ENCODE results near the gene PDE8A. TPM values are rescaled to one million over a fixed set of nuclear protein-coding genes. Genes with fewer than 3 reads are reported as not detected.
A peak's percentile ranks its signal among the peaks of the same experiment; 100 is the strongest.

PDE8A gene
- total RNA-seq, 4 donors from 2014 or later = 49.4 to 108 (median 64.3) TPM

GRCh38 chr15:85047271-85047948 lies 65.8 kb downstream of the PDE8A start:
- H3K27ac ChIP-seq = peak overlapping the region; percentile 23 to 72 (median 40)
- no peaks in the 10 kb centered on the region for H3K27me3 ChIP-seq
- H3K36me3 ChIP-seq = no peaks in the 10 kb centered on the region
- no peaks in the 10 kb centered on the region for H3K9me3 ChIP-seq
- no peak overlapping the region for H3K4me3 ChIP-seq
- peaks cover 0 to 55% (median 5%) of the 10 kb centered on the region in 4 donors for H3K4me1 ChIP-seq
- TF ChIP-seq POLR2A (IDR thresholded peaks at IDR 0.05) = peak in 1 of 2 donors; percentile 40
- TF ChIP-seq EP300 (IDR thresholded peaks at IDR 0.05) = peak; percentile 48 to 81
- no peak for TF ChIP-seq CTCF (IDR thresholded peaks at IDR 0.05)
- DNase-seq (ENCODE audit: low spot score in 2 of 2) = peak in 1 of 2 donors; percentile 33
- WGBS, 2 donors = 15 to 17% methylated on average over 7 of the region's 7 CpGs

- peaks cover 0 to 54% (median 5%) of the 10 kb centered on the region in 4 donors for H3K4me1 ChIP-seq
- H3K27me3 ChIP-seq = no peaks in the 10 kb centered on the region
- H3K36me3 ChIP-seq = no peaks in the 10 kb centered on the region
- TF ChIP-seq POLR2A (IDR thresholded peaks at IDR 0.05) = no peak
- no peak for TF ChIP-seq EP300 (IDR thresholded peaks at IDR 0.05)
- TF ChIP-seq CTCF (IDR thresholded peaks at IDR 0.05) = no peak
- H3K4me3 ChIP-seq = no peak overlapping the region
- no peak for DNase-seq (ENCODE audit: low spot score in 2 of 2)
- H3K9me3 ChIP-seq = no peaks in the 10 kb centered on the region
- 46 to 47% methylated on average over 6 of the region's 6 CpGs for WGBS, 2 donors
- peak overlapping the region in 3 of 4 donors; percentile 6 to 72 (median 53) for H3K27ac ChIP-seq
These were observed 66.8 kb downstream of the PDE8A start for GRCh38 chr15:85048430-85048829.

- Histone ChIP-seq H3K4me3 (no peak overlapping the region), H3K4me1 (peaks cover 0 to 43% (median 5%) of the 10 kb centered on the region in 4 donors), H3K9me3 (no peaks in the 10 kb centered on the region), H3K27ac (no peak overlapping the region), H3K36me3 (no peaks in the 10 kb centered on the region), H3K27me3 (no peaks in the 10 kb centered on the region)
- TF ChIP-seq EP300 (IDR thresholded peaks at IDR 0.05) (no peak), CTCF (IDR thresholded peaks at IDR 0.05) (no peak), POLR2A (IDR thresholded peaks at IDR 0.05) (no peak)
- DNase-seq (ENCODE audit: low spot score in 2 of 2) = no peak
These were observed 68.1 kb downstream of the PDE8A start for GRCh38 chr15:85049805-85050204.

GRCh38 chr15:85059734-85060133 lies 78.1 kb downstream of the PDE8A start:
- Histone ChIP-seq H3K36me3 (peaks cover 0 to 7% (median 0%) of the 10 kb centered on the region in 3 donors), H3K27me3 (no peaks in the 10 kb centered on the region), H3K4me3 (no peak overlapping the region), H3K4me1 (peaks cover 0 to 14% (median 3%) of the 10 kb centered on the region in 4 donors), H3K27ac (no peak overlapping the region), H3K9me3 (peaks cover 0 to 13% (median 5%) of the 10 kb centered on the region in 4 donors)
- DNase-seq (ENCODE audit: low spot score in 2 of 2) = no peak
- no peak for TF ChIP-seq EP300 (IDR thresholded peaks at IDR 0.05)
- 74 to 98% methylated on average over 2 of the region's 2 CpGs for WGBS, 2 donors

- Histone ChIP-seq H3K27me3 (no peaks in the 10 kb centered on the region), H3K36me3 (peaks cover 0 to under 1% (median 0%) of the 10 kb centered on the region in 3 donors), H3K9me3 (peaks cover 0 to 13% (median 5%) of the 10 kb centered on the region in 4 donors), H3K4me1 (peaks cover 0 to 14% (median 3%) of the 10 kb centered on the region in 4 donors), H3K27ac (no peak overlapping the region), H3K4me3 (no peak overlapping the region)
- TF ChIP-seq POLR2A (IDR thresholded peaks at IDR 0.05) = no peak
- TF ChIP-seq CTCF (IDR thresholded peaks at IDR 0.05) = no peak
- no peak for TF ChIP-seq EP300 (IDR thresholded peaks at IDR 0.05)
- 91 to 100% methylated on average over 2 of the region's 2 CpGs for WGBS, 2 donors
- DNase-seq (ENCODE audit: low spot score in 2 of 2) = no peak
These were observed 80.9 kb downstream of the PDE8A start for GRCh38 chr15:85062560-85062959.

Data from tibial nerve (tissue), 4 donors.